ENCODE data around the gene CSK.
"Not testable (repeated sequence)": the region's sequence is repeated elsewhere in the genome, so short reads cannot be mapped to it uniquely, and the experiment has no call there.

The CSK gene

DNA sequence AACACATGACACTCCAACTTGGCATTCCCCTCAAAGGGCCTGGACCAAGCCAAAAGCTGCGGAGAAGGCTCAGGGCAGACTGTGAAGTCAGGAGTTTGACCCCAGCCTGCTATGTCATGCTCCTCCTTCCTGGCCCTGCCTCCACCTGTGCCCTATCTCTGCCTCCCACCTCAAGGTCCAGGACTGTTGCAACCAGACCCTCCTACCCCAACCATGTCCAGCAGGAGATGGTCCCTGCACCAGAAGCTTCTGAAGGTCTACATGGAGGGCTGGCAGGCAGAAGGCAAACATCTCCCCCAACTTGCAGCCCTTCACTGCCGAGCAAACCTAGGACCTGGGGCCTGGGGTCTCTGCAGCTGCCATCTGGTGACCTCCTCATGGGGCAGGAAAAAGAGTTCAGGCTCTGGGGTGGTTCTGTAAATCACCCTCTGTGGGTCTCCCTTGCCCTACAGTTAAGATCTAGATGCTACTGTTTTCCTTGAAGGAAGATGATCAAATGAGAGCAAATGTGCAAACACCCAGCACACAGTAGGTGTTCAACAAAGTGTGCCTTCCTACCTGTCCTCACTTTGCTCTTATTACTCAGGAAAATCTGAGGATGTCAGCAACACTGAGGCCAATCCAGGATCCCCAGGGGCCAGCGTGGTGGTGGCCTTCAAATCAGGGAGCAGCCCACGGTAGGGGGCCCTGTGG is 11.5 kb upstream of the CSK start:
- no peak for DNase-seq (ENCODE audit: low read depth in 3 of 3)

DNA sequence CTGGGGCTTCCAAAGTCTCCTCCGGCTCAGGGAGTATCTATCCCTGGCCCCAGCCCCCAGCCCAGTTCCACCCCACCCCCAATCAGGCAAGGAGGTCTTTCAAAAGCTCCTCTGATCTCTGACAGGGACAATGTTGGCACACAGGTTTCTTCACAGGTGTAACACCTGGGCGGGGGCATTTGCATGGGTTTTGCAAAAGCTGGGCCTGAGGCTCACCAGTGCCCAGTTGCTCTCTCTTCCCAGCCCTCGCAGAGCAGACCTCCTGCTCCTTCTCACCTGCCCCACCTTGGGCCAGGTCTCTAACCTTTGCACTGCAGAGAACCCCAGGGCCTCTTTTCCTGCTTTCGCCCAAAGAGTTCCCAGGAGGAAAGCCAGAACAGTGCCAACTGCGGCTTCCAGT is 8.6 kb upstream of the CSK start:
- DNase-seq (ENCODE audit: low read depth in 3 of 3): no peak

DNA sequence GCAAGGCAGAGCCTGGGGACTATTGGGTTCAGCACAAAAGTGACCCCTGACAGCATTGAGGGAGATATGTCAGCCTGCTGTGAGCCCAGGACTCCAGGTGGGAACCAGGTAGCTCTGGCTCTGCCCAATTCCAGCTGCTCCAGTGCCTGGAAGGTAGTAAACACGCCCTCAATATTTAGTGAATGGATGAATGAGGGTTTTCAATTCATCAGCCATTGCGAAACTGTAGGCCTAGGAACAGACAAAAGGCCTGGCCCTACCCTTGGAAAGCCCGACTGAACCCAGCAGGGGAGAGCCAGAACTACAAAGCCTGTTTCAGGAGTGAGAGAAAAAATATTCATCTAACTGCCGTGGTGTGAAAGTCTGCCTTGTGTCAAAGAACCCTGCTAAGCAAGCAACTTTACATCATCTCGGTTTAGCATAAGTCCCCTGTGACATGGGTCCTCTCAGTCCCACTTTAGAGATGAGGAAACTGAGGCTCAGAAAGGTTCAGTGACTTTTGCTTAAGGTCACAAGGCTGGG is 8.1 kb upstream of the CSK start:
- no peak for DNase-seq (ENCODE audit: low read depth in 3 of 3)

DNA sequence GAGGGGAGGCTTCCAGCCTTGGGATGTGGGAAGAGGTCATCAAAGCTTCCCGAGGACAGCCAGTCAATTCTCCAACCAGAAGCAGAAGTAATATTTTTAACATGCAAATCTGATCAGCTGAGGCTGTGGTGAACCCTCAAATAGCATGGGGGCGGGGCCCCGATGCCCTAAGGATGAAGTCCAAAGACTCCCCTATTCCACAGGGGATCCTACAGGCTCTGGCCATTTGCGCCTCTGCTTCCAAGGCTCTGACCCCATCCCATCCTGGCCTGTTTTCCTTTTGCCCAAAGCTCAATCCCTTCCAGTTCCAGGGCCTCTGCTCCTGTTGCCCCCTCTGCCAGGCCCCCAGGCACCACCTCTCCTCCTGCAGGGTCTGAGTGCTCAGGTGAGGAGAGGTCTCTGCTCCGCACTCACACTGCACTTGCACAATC is 6.7 kb upstream of the CSK start:
- no peak for DNase-seq (ENCODE audit: low read depth in 3 of 3)

DNA sequence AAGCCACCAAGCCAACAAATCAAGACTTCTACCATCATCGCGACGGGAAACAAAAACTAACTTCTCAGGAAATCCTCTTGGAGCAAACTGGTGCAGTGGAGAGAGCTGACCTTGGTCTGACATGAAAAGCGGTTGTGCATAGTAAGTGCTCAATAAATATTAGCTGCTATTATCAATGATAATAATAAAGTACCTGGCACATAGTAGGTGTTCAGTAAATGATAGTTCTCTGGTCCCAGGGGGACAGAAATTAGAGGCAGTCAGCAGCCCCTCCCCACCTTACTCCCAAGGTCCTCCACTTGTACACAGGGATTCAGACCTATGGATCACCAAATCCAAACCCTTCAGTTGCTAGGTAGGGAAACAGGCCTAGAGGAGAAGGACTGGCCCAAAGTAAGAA is 6.0 kb upstream of the CSK start:
- no peak for DNase-seq (ENCODE audit: low read depth in 3 of 3)

- DNase-seq (ENCODE audit: low read depth in 3 of 3): no peak
These were observed 4.8 kb upstream of the CSK start for GRCh38 chr15:74776821-74777768.

DNA sequence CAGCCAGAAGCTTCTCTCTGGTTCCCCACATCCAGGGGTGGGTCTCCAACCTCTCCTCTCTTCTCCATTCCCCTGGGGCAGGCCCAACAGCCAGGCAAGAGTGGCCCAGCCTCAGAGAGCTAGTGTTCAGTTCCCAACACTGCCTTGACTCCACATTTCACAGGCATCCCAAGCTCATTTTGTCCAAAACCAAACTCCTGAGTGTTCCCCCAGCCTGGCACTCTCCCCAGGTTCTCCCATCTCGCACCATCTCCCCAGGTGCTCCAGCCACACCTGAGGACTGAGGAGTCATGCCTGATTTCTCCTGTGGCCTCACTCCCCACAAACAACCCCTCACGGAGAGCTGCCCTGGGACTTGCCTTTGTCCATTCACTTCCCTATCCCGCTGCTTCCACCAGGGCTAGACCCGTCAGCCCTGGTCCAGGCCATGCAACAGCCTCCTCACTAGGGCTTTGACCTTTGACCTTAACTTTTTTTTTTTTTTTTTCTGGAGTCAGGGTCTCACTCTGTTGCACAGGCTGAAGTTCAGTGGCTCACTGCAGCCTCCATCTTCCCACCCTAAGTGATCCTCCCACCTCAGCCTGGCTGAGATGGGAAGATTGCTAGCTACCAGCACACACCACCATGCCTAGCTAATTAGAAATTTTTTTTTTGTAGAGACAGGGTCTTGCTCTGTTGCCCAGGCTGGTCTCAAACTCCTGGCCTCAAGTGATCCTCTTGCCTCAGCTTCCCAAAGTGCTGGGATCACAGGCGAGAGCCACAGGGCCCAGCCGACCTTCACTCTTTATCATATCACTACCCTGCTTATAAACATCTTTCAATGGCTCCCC is 3.9 kb upstream of the CSK start:
- no peak for DNase-seq (ENCODE audit: low read depth in 3 of 3)

- DNase-seq (ENCODE audit: low read depth in 3 of 3): no peak
These were observed 3.3 kb upstream of the CSK start for GRCh38 chr15:74778599-74778970.

DNA sequence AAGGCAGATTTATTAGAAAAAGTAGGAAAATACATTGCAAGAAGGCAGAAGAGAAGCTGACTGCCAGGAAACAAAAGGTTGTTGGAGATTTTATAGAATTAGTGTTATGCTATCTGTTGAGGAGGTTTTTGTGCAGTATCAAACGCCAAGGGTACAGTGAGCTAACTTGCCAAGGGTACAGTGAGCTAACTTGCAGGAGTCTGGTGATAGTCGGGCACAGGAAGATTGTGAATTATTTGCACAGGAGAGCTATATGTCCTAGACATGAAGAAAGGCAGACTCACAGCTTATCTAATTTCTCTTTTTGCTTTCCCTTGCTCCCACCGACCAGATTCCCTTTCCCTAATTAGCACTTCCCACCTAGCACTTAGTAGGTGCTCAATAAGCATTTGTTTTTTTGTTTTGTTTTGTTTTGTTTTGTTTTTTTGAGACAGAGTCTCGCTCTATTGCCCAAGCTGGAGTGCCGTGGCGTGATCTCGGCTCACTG is 2.7 kb upstream of the CSK start:
- DNase-seq (ENCODE audit: low read depth in 3 of 3): no peak

GRCh38 chr15:74780523-74781430 is 1.1 kb upstream of the CSK start:
- DNase-seq (ENCODE audit: low read depth in 3 of 3): no peak

GRCh38 chr15:74782259-74783071 is 585 bp downstream of the CSK start:
- peak in 1 of 3 experiments; percentile 48 for DNase-seq (ENCODE audit: low read depth in 3 of 3)

DNA sequence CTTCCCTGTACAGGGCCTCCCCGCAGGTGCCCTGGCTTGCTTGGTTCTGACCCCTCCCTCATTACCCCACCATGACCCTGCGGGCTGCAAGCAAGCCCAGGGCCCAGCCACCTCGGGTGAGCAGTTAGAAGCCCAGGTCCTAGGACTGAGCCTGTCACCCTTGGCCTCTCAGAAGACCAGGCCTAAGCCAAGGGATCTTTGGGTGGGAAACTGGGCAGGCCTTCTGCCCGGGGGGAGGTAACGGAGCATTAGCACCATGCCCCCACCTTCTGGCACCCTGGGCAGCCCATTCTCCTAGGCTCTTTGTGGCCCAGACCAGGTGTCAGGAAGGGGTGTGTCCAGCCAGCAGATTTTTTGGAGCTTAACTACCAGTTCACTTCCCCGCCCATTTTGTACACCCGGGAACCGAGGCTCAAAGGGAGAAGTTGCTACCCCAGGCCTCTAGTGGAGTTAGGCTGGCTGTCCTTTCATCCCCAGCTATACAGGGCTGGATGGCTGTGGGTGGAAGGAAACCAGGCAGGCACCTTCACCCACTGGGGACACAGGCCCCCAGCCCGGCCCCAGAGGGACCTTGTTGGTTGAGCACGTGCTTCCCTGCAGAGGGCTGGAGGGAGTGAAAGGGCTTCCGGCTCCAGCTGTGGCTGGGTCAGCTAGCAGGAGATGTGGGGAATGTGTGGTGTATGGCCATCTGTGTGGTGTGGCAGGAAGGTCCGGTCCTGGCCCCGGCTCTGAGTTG is 1.4 kb downstream of the CSK start:
- no peak for DNase-seq (ENCODE audit: low read depth in 3 of 3)

- no peak for DNase-seq (ENCODE audit: low read depth in 3 of 3)
These were observed 1.9 kb downstream of the CSK start for GRCh38 chr15:74783808-74784175.

DNA sequence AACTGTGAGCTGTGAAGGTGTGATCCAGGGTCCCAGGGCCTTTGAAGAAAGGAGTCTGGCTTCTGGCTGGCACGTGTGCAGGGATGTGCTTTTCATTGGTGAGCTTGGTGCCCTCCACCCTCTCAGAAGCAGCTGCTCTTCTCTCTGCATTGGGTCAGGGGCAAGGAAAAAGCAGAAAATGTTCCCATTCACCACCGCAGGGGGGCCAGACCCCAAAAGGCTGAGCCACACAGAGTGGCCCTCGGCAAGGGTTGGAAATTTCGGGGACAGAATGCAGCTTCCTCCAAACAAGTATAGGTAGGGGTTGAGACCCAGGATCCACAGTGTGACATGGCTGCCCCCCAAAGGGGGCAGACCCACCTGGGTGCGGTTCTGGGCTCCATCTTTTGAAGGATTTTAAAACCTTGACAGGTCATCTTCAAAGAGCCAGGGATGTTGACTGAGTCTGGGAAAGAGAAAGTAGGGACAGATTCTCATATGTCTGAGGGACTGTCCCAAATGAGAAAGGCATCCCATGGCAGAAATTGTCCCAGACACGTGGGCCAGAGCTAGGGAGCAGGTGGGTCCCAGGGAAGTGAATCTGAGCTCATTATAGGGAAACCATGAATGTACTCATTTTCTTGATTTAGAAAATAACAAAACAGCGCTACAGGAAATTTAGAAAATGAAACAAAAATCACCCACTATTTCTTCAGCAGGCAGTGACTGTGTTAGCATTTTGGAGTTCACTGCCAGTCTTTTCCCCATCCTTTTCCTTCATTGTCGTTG is 2.7 kb downstream of the CSK start:
- no peak for DNase-seq (ENCODE audit: low read depth in 3 of 3)

- no peak for DNase-seq (ENCODE audit: low read depth in 3 of 3)
These were observed 3.5 kb downstream of the CSK start for GRCh38 chr15:74785194-74786032.

- not testable (repeated sequence) for DNase-seq (ENCODE audit: low read depth in 3 of 3)
These were observed 4.2 kb downstream of the CSK start for GRCh38 chr15:74786081-74786480.

- DNase-seq (ENCODE audit: low read depth in 3 of 3): no peak
These were observed 4.8 kb downstream of the CSK start for GRCh38 chr15:74786551-74787165.

All from stimulated activated CD4-positive, alpha-beta T cell treated with anti-CD3 and anti-CD28 coated beads, TNF-alpha, amount 100 ng/mL, for 4 hours (primary cell).